Activated gamma-delta T cell (primary cell): ENCODE measurements around the gene RGS3.

Experiments used
- DNase-seq: peaks from one replicate; lab custom pipeline; 2025; lab: John Stamatoyannopoulos, UW

The RGS3 gene

DNA sequence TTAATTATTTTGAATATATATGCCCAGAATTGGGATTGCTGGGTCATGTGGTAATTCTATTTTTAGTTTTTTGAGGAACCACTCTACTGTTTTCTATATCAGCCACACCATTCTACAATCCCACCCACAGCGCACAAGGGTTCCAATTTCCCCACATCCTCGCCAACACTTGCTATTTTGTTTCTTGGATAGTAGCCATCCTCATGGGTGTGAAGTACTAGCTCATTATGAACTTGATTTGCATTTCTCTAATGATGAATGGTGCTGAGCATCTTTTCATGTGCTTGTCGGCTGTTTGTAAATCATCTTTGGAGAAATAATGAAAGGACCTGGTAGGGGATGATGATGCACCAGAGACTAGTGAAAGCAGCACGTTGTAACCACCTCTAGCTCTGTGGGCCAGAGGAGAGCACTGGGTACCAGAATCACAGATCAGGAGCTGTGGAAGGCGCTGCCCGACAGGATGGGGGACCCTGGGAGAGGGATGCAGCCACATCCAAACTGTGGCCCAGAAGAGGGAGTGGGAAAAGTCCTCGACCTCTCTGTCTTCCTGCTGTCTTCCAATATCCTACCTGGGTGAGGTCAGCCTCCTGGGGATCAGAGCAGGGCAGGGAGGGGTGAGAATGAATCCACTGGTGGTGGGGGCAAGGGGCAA is 155.4 kb downstream of the RGS3 start:
- DNase-seq = no peak

DNA sequence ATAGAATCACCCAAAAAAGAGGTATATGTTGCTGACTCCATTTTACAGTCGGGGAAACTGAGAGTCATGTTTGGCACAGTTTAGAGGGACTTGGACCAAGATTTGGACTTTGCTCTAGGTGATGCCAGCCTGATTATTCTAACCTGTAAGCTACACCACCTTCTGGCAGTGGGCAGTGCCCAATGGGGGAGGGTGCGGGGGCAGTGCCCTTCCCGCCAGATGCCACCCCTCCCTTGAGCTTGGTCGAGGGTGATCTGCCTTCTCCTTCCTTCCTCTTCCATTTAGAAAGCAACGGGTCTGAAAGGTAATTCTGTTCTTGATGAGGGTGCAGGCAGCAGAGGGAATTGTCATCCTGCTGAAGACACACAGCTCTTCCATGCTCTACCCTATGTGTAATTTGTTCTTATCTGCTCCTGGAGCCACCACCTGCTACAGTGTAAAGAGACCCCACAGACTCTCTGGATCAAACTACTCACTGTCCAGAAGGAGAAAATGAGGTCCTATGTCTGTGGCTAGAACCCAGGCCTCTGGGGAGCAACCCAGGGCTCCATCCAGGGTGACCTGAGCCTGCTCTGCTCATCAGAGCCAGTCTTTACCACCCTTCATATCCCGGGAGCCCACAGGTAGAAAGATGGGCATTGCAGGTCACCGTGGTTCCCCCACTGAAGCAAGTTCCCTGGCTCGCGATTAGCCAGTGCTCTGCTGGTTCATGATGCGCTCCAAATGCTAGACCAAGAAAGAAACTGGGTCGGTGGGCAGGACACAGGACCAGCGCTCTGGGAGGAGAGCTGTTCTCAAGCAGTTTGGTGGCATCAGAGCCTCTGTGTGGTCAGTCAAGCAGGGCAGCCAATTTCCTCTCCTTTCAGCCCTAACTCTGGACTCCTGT is 156.2 kb downstream of the RGS3 start:
- DNase-seq = no peak

DNA sequence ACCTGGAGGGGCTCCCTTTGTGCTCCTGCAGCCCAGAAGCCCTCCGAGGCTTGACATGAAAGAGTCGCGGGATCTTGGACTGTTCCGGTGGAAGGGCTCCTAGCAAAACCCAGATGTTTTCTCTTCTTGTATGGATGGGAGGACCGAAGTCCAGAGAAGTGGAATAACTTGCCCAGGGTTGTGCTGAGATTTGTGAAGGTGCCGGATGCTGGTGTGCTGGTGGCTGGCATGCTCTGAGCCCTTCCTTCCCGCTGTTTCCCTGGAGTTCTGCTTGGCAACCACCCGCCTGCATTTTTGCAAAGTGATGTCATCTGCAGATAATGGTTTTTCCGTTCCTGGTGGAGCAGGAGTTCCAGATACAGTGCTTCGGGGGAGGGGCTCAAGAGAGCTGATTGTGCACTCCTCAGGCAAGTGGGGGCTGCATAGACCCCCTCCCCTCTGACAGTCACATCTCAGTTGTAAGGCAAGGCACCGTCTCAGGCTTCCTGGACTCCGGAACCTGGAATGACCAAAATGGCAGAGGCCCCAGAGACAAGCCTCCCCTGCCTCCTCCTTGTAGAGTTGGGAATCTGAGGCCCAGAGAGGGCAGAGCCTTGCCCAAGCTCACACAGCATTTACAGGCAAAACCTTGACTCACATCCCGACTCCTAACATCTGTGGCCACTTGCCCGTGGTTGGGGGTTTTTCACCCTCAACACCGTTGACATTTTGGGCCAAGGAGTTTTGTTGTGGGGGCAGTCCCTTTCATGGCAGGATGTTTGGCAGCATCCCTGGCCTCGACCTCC is 157.0 kb downstream of the RGS3 start:
- DNase-seq = no peak

- DNase-seq = no peak
Observed at GRCh38 chr9:113621309-113621791, 157.8 kb downstream of the RGS3 start.

DNA sequence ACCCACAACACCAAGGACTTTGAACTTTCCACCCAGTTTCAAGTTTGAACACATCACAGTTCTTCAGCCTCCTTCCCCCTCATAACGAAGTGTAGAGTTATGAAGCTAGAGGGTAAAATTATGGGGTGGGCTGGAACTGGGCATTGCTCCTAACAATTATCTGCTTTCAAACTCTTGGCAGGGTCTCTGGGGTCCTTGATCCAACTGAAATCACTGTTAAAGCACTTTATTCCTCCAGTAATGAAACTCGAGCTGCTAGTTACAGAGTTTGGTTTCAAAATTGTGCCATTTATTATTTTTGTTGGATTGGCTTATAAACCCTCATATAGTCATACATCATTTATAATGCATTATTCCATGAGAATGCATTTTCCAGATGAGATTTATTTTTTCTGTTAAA is 158.5 kb downstream of the RGS3 start:
- DNase-seq = no peak

GRCh38 chr9:113622600-113623400 is 159.3 kb downstream of the RGS3 start:
- no peak for DNase-seq

- no peak for DNase-seq
Observed at GRCh38 chr9:113623851-113624485, 160.4 kb downstream of the RGS3 start.

DNA sequence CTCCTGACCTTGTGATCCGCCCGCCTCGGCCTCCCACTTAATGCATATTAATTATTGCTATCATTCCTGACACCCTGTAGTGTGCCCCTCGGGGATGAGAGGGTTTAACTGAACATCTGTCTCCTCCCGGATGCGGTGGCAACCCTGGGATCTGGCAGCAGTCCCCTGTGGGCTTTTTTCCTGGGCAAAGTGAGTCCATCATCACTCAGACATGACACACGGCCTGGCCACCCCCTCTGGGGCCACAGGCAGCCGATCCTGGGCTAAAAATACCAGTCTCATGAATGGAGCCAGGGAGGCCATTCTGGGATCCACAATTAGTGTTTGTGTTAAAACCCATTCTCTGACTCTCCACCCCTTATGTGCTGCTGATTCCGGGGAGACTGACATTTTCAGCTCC is 161.2 kb downstream of the RGS3 start:
- no peak for DNase-seq

DNA sequence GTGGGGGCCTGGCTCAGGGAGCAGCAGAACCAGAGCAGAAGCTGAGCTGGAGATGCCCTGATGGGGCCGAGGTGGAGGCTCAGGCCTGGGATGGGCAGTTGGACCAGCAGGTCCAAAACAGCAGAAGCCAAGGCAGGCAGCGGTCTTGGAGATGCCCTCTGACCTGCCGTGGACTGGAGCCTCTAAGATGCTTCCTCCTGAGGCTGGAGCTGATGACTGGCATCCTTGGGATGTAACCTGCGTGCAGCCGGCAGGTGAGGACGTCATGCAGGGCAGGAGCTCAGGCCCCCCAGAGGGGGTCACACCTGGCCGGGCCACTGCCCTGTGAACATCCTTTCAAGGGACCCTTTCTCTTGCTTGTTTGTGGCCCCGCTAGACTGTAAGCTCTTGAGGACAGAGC is 162.0 kb downstream of the RGS3 start:
- no peak for DNase-seq

DNA sequence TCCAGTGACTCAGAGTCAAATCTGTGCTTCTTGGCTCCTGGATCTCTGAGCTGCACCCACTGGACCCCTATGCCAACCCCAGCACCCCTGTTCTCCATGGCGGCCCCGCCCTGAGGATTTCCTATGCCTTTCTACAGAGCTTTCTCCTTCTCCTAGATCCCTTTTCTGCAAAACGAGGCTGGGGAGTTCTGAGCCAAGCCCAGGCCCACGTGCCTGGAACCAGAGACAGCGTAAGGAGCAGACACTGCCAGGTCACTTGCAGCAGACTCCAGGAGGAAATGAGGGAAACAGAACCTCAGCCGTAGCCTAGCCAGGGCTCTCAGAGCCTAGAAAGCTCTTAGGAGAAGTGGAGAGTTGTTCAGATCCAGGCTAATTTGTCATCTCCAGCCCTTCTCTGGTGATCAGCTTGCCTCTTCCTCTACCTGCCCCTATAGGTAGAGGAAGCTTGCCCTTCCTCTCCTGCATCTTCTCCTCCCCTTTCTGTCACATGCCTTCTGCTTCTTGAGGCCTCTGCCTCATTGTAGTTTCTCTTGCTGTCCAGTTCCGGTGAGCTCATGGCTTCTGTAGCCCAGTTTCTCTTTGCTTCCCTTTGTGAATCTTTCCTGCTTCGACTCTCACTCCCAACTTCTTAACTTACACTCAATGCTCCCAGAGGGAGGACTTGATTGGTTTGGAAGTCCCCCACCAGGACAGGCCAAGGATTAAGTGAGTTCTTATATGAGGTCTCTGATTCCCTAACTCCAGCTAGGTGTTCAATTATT is 163.4 kb downstream of the RGS3 start:
- no peak for DNase-seq

DNA sequence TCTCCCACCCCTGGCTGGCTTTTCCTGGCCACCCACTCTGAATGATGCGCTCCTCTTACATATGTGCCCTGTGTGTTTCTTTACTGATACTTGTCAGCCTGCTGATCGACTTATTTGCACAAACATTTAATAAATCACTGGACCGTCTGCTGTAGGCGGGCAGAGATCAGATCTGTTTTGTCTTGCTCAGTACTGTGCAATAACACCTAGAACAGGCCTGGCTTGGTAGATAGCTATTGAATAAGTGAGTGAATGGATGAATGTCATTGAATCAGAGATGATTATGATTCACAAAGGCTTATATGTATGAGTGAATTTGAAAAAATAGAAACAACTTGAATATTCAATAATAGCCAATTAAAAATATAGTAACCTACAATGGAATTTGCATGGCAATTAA is 165.1 kb downstream of the RGS3 start:
- DNase-seq = no peak

- no peak for DNase-seq
Observed at GRCh38 chr9:113630386-113631136, 167.0 kb downstream of the RGS3 start.

GRCh38 chr9:113631137-113631765 is 167.7 kb downstream of the RGS3 start:
- no peak for DNase-seq

DNA sequence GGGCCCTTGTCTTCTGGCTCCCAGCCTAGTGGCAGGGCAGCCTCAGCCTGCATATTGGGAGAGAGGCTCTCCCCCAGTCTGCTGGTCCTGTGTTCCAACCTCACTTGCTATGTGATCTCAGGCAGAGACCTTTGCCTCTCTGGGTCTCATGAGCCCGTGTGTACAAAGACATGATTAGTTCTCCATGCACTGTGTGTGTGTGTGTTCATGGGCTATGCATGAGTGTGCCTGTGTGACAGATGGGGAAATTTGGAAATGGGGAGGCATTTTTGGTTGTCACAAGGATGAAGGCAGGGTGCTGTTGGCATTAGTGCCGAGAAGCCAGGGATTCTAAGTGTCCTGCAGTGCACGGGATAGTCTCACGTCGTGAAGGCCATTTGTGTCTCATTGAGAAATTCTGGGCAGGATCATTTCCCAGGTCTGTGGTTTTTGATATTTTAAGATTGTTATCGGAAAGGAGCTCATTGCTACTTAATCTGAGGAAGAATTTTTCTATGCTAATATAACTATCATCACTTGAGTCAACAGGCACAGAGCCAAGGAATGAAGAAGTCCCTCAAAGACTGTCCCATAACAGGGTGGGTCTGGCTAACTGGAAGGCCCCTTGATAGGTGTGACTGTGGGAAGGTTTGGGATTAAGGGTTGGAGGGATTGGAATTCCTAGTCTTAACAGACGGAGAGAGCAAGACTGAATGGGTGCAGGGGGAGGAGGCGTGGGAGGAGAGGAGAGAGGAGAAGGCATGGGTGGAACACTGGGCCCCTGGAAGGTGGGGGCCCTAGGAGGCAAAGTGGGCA is 168.5 kb downstream of the RGS3 start:
- DNase-seq = no peak

DNA sequence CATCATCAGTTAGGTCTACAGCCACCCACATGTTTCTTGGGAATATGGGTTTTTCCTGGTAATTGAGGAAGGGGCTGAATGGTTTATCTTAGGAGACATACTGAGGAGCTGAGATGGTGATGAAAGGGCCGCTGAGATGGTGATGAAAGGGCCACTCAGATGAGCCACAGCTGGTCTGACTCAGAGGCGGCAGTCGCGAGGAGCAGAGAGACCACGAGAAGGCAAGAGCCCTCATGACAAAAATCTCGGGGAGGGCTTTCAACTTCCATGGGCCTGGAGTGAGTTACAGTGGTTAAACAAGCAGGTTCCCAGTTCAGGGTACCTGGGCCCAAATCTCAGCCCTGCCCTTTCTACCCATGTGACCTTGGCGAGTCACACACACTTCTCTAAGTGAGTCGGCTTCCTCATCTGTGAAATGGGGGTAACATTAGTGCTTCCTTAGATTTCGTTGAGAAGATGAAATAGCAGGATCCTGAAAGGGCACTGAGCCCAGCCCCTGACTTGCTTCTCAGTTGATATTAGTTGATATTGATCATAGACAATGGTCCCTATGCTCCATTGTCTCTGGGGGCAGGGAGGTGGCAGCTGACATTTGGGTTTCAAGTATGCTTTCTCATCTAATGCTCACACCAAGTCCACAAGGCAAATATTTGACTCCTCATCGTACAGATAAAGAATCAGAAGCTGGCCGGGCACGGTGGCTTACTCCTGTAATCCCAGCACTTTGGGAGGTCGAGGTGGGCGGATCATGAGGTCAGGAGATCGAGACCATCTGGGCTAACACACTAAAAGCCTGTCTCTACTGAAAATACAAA is 169.5 kb downstream of the RGS3 start:
- no peak for DNase-seq

DNA sequence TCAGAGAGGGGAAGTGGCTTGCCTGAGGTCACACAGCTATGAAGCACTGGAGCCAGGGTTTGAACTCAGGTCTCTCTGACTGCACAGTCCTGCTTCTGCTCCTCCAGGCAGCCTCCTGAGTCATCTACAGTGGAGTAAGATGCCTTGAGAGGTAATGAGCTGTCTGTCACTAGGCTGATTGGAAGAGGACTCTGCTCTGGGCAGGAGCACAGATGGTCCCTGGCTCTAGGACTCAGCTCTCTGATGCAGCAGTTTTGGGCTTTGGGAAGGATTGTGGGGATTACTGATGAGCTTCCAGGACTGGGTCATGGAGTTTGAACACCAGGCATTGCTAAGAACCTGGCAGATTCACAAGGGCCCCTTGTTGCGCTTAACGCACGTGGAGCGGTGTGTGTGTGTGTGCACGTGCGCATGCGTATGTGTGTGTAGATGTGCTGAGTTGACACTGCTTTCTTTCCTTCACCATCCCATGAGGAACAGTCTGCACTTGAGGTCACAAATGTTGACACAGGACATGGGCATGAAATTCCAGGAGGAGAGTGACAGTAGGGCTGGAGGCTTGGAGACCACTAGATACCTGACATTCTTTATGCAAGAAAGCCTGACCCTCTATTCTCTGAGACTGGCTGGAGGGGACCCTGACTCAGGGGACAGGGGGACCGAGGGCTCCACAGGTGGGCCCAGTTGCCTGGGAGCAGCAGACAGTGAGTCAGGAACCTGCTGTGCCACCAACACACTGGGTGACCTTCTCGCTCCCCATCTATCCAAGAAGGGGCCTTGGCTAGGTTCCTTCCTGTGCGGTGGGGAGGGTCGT is 170.5 kb downstream of the RGS3 start:
- DNase-seq = no peak
